HCT116 (cell line): ENCODE measurements around the gene ACSL5. TPM values are rescaled to one million over a fixed set of nuclear protein-coding genes. Genes with fewer than 3 reads are reported as not detected.

Source experiments
- ATAC-seq: fragments of 200-7000 bp; cut with Tn5 transposase; 2 replicates; pipeline ENCODE4 v1.9.1; 2020; ENCODE audit warnings: mild to moderate bottlenecking, moderate library complexity
- BruUV-seq: library from RNA; stranded (reverse); fragments of 400-500 nt; replicated peaks from 2 replicates; lab custom pipeline; 2021; lab: Mats Ljungman, UMichigan
- CTCF ChIA-PET: fragments of 300-600 bp; sonication (Branson Sonifier 250); formaldehyde crosslinking; loops from one replicate; lab custom pipeline; 2021; ENCODE audit warnings: antibody characterized with exemption; lab: Charles Lee
- POLR2A ChIA-PET: fragments of 300-600, 350-600 bp; sonication (Branson Sonifier 250); formaldehyde crosslinking; loops from one replicate; lab custom pipeline; 2021; ENCODE audit warnings: antibody characterized with exemption; lab: Charles Lee
- RAD21 ChIA-PET, 2 experiments: fragments of 300-600 bp; sonication (Branson Sonifier 250); formaldehyde crosslinking; loops; one replicate each; lab custom pipeline; 2023; ENCODE audit warnings: low total read pairs in 2 of 2; ENCODE audit not compliant: uncharacterized antibody in 2 of 2, unreplicated experiment in 2 of 2, low non-redundant PET in 1 of 2; lab: Charles Lee
- DNase-seq: peaks from one replicate; pipeline ENCODE4 v3.0.0-alpha.2; 2010; ENCODE audit warnings: low read depth, low spot score
- H2AFZ ChIP-seq: fragments of 200-600 bp; shearing (Covaris generic), sonication (generic); 2 replicates; pipeline ENCODE4 v1.6.1; 2017; ENCODE audit warnings: low read depth, mixed run types, mixed read lengths, antibody characterized with exemption, low read length; ENCODE audit not compliant: poor library complexity, severe bottlenecking
- H3K27ac ChIP-seq: 2 replicates; pipeline ENCODE4 v1.5.1; 2012; ENCODE audit warnings: low read depth, low read length
- H3K27me3 ChIP-seq: fragments of 200-600 bp; sonication (generic); 2 replicates; pipeline ENCODE4 v1.6.1; 2016; ENCODE audit warnings: mixed run types, low read length, mixed read lengths; ENCODE audit not compliant: insufficient read depth
- H3K36me3 ChIP-seq, 2 experiments: fragments of 200-500 bp in 1 of 2; fragments of 200-600 bp in 1 of 2; sonication (Bioruptor generic) in 1 of 2; sonication (generic) in 1 of 2; 2 replicates each; pipeline versions ENCODE4 v1.5.1 to v1.6.1; 2014 to 2016; ENCODE audit warnings: low read length in 2 of 2, inconsistent platforms in 1 of 2, mixed read lengths in 1 of 2, mixed run types in 1 of 2; ENCODE audit not compliant: insufficient read depth in 2 of 2, control insufficient read depth in 1 of 2
- H3K4me1 ChIP-seq, 2 experiments: fragments of 200-600 bp in 1 of 2; sonication (generic) in 1 of 2; 2 replicates each; pipeline versions ENCODE4 v1.5.1 to v1.6.1; 2012 to 2017; ENCODE audit warnings: low read length in 2 of 2, inconsistent platforms in 1 of 2, mild to moderate bottlenecking in 1 of 2, mixed read lengths in 1 of 2, mixed run types in 1 of 2, moderate library complexity in 1 of 2; ENCODE audit not compliant: insufficient read depth in 2 of 2, control insufficient read depth in 1 of 2
- H3K4me2 ChIP-seq: fragments of 200-600 bp; sonication (generic); 2 replicates; pipeline ENCODE4 v1.6.1; 2017; ENCODE audit warnings: mixed run types, low read length, mixed read lengths
- H3K4me3 ChIP-seq, 2 experiments: fragments of 200-600 bp in 1 of 2; sonication (generic) in 1 of 2; replicated peaks in 1 of 2; 2 replicates each; pipeline ENCODE4 v1.5.1; 2011 to 2016; ENCODE audit warnings: low read length in 2 of 2, control low read depth in 1 of 2, low read depth in 1 of 2, mild to moderate bottlenecking in 1 of 2, mixed read lengths in 1 of 2, mixed run types in 1 of 2
- H3K79me2 ChIP-seq: fragments of 200-600 bp; sonication (generic); 2 replicates; pipeline ENCODE4 v1.6.1; 2017; ENCODE audit warnings: mild to moderate bottlenecking, mixed run types, low read length, moderate library complexity, mixed read lengths; ENCODE audit not compliant: insufficient read depth
- H3K9ac ChIP-seq: fragments of 200-600 bp; sonication (generic); 2 replicates; pipeline ENCODE4 v1.6.1; 2016; ENCODE audit warnings: low read length, mixed read lengths
- H3K9me2 ChIP-seq: fragments of 200-600 bp; sonication (generic), shearing (Covaris generic); 2 replicates; pipeline ENCODE4 v1.6.1; 2017; ENCODE audit warnings: mixed run types, mild to moderate bottlenecking, moderate library complexity; ENCODE audit not compliant: insufficient read depth
- H3K9me3 ChIP-seq, 2 experiments: fragments of 200-500 bp in 1 of 2; fragments of 200-600 bp in 1 of 2; sonication (Bioruptor generic) in 1 of 2; sonication (generic) in 1 of 2; 2 replicates each; pipeline ENCODE4 v1.6.1; 2014 to 2017; ENCODE audit warnings: low read length in 2 of 2, mixed read lengths in 2 of 2, inconsistent platforms in 1 of 2, low read depth in 1 of 2, mild to moderate bottlenecking in 1 of 2, mixed run types in 1 of 2, moderate library complexity in 1 of 2; ENCODE audit not compliant: control insufficient read depth in 1 of 2, insufficient read depth in 1 of 2
- H4K20me1 ChIP-seq: fragments of 200-600 bp; sonication (generic), shearing (Covaris generic); 2 replicates; pipeline ENCODE4 v1.6.1; 2017; ENCODE audit warnings: mixed run types, mild to moderate bottlenecking, moderate library complexity; ENCODE audit not compliant: insufficient read depth
- EGR1 ChIP-seq: IDR thresholded peaks from 2 replicates; pipeline ENCODE4 v1.6.1; 2012; ENCODE audit warnings: low read depth
- FOSL1 ChIP-seq: IDR thresholded peaks from 2 replicates; pipeline ENCODE4 v1.6.1; 2012; ENCODE audit warnings: low read depth
- JUND ChIP-seq: IDR thresholded peaks from 2 replicates; pipeline ENCODE4 v1.6.1; 2012
- POLR2AphosphoS5 ChIP-seq: IDR thresholded peaks from 2 replicates; pipeline ENCODE4 v1.6.1; 2011; ENCODE audit warnings: mild to moderate bottlenecking, low read depth, low read length, moderate library complexity
- RAD21 ChIP-seq: IDR thresholded peaks from 2 replicates; pipeline ENCODE4 v1.6.1; 2012; ENCODE audit warnings: low read depth, mild to moderate bottlenecking
- SIN3A ChIP-seq: IDR thresholded peaks from 2 replicates; pipeline ENCODE4 v1.6.1; 2012; ENCODE audit warnings: low read depth
- TCF7L2 ChIP-seq: IDR thresholded peaks from 2 replicates; pipeline ENCODE4 v1.7.0; 2011; ENCODE audit warnings: borderline replicate concordance, inconsistent platforms; ENCODE audit not compliant: insufficient read depth, insufficient read length; ENCODE audit errors: extremely low read depth
- YY1 ChIP-seq: IDR thresholded peaks from 2 replicates; pipeline ENCODE4 v1.6.1; 2011; ENCODE audit warnings: low read length, low read depth, moderate library complexity, mild to moderate bottlenecking; ENCODE audit not compliant: insufficient replicate concordance; ENCODE audit errors: extremely low read depth
- ZFX ChIP-seq: fragments of 450-650 bp; IDR thresholded peaks from 2 replicates; pipeline ENCODE4 v1.6.1; 2017
- ZNF274 ChIP-seq: fragments of 200-500 bp; sonication (Bioruptor generic); IDR thresholded peaks from 2 replicates; pipeline ENCODE4 v1.6.1; 2014; ENCODE audit warnings: mild to moderate bottlenecking, low read depth, low read length, inconsistent platforms
- intact Hi-C: fragments of 100-400 bp; cut with micrococcal nuclease; formaldehyde crosslinking; loops from 2 replicates; pipeline ENCODE4 v1.10.0; 2022
- total RNA-seq: library from RNA; stranded (reverse); gene quantifications from one replicate; pipeline ENCODE4 v1.2.1, GENCODE V29; 2021; ENCODE audit not compliant: unreplicated experiment
- TF ChIP-seq, protein P1 (sequence below): IDR thresholded peaks from 2 replicates; pipeline ENCODE4 v1.6.1; 2011; ENCODE audit warnings: mild to moderate bottlenecking, low read length, moderate library complexity; ENCODE audit not compliant: insufficient replicate concordance; ENCODE audit errors: extremely low read depth
- TF ChIP-seq, protein P2 (sequence below): IDR thresholded peaks from 2 replicates; pipeline ENCODE4 v1.6.1; 2012

ACSL5 gene
- total RNA-seq, 1 experiment from 2014 or later, result 195 TPM

DNA sequence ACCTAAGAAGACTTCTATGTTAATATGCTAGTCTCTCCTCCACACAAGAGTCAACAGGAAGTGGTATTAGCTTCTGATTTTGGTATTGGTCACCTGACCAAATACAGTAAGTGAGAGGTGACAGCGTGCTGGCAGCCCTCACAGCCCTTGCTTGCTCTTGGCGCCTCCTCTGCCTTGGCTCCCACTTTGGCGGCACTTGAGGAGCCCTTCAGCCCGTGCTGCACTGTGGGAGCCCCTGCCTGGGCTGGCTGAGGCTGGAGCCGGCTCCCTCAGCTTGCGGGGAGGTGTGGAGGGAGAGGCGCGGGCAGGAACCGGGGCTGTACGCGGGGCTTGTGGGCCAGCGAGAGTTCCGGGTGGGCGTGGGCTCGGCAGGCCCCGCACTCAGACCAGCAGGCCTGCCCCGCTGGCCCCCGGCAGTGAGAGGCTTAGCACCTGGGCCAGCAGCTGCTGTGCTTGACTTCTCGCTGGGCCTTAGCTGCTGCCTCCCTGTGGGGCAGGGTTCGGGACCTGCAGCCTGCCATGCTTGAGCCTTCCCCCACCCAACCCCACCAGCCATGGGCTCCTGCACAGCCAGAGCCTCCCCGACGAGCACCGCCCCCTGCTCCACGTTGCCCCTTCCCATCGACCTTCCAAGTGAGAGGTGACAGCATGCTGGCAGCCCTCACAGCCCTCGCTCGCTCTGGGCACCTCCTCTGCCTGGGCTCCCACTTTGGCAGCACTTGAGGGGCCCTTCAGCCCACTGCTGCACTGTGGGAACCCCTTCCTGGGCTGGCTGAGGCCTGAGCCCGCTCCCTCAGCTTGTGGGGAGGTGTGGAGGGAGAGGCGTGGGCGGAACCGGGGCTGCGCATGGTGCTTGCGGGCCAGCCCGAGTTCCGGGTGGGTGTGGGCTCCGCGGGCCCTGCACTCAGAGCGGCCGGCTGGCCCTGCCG, 4.2 kb upstream of the ACSL5 start:
- ATAC-seq (no peak), DNase-seq (no peak)
- Histone ChIP-seq H3K36me3 (no peaks in the 10 kb centered on the region; a peak in 1 of 4 replicates), H3K27me3 (no peaks in the 10 kb centered on the region), H3K9ac (no peak overlapping the region), H3K27ac (peak overlapping the region; percentile 13; the same call in 1 of the 2 replicates), H2AFZ (no peak overlapping the region), H3K9me3 (peaks cover 0 to 7% of the 10 kb centered on the region in 2 experiments; a peak in 1 of 4 replicates), H4K20me1 (no peaks in the 10 kb centered on the region), H3K4me3 (no peak overlapping the region), H3K4me1 (peaks cover 20 to 49% of the 10 kb centered on the region in 2 experiments), H3K79me2 (peaks cover 4% of the 10 kb centered on the region; the same call in 1 of the 2 replicates), H3K4me2 (no peak overlapping the region), H3K9me2 (no peaks in the 10 kb centered on the region)
- POLR2A ChIA-PET, result interaction anchor here (1.9 to 2.9 kb wide), 2 partner anchors 9 to 10 kb away, joined by 6 to 17 read pairs; no protein-coding TSS in a partner anchor
- intact Hi-C loops, result no loop called here
- no TSS peak for BruUV-seq
- RAD21 ChIA-PET, result no interaction called here
- TF ChIP-seq EGR1 (no peak), ZFX (no peak), FOSL1 (no peak), ZNF274 (no peak), RAD21 (no peak), SIN3A (no peak), YY1 (no peak), JUND (no peak), TCF7L2 (no peak), POLR2AphosphoS5 (no peak)
- TF ChIP-seq, protein P1, sequence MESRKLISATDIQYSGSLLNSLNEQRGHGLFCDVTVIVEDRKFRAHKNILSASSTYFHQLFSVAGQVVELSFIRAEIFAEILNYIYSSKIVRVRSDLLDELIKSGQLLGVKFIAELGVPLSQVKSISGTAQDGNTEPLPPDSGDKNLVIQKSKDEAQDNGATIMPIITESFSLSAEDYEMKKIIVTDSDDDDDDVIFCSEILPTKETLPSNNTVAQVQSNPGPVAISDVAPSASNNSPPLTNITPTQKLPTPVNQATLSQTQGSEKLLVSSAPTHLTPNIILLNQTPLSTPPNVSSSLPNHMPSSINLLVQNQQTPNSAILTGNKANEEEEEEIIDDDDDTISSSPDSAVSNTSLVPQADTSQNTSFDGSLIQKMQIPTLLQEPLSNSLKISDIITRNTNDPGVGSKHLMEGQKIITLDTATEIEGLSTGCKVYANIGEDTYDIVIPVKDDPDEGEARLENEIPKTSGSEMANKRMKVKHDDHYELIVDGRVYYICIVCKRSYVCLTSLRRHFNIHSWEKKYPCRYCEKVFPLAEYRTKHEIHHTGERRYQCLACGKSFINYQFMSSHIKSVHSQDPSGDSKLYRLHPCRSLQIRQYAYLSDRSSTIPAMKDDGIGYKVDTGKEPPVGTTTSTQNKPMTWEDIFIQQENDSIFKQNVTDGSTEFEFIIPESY, result no peak
- TF ChIP-seq, protein P2, sequence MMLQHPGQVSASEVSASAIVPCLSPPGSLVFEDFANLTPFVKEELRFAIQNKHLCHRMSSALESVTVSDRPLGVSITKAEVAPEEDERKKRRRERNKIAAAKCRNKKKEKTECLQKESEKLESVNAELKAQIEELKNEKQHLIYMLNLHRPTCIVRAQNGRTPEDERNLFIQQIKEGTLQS, result no peak
- CTCF ChIA-PET, result no interaction called here
